Glomerular visceral epithelial cell (primary cell): ENCODE data around the gene PGK1.
"Not testable (repeated sequence)": the region's sequence is repeated elsewhere in the genome, so short reads cannot be mapped to it uniquely, and the experiment has no call there.

Experiments used
- DNase-seq: peaks from one replicate; pipeline ENCODE4 v3.0.0-alpha.2; 2016; ENCODE audit errors: extremely low spot score

Gene PGK1

GRCh38 chrX:78116365-78116764 is 12.3 kb downstream of the PGK1 start:
- no peak for DNase-seq

- DNase-seq = no peak
Measured at GRCh38 chrX:78116766-78117165, 12.7 kb downstream of the PGK1 start.

GRCh38 chrX:78118628-78119027 is 14.6 kb downstream of the PGK1 start:
- no peak for DNase-seq

GRCh38 chrX:78119521-78120227 is 15.6 kb downstream of the PGK1 start:
- peak; percentile 10 for DNase-seq

- peak; percentile 41 for DNase-seq
Measured at GRCh38 chrX:78123190-78123589, 19.1 kb downstream of the PGK1 start.

GRCh38 chrX:78124307-78124706 is 20.3 kb downstream of the PGK1 start:
- DNase-seq = no peak

GRCh38 chrX:78125148-78125547 is 21.1 kb downstream of the PGK1 start:
- no peak for DNase-seq

- DNase-seq = not testable (repeated sequence)
Measured at GRCh38 chrX:78125781-78126180, 21.7 kb downstream of the PGK1 start.

GRCh38 chrX:78129714-78130113 is 25.7 kb downstream of the PGK1 start:
- DNase-seq = no peak

- no peak for DNase-seq
Measured at GRCh38 chrX:78130396-78130795, 26.3 kb downstream of the PGK1 start.

GRCh38 chrX:78131117-78131516 is 27.1 kb downstream of the PGK1 start:
- DNase-seq = no peak

GRCh38 chrX:78133238-78133960 is 29.4 kb downstream of the PGK1 start:
- DNase-seq = no peak

GRCh38 chrX:78139160-78140123 is 35.4 kb downstream of the PGK1 start, which contains the start of gene TAF9B:
Gene TAF9B, minus strand, starts transcription at chrX:78139650. Its CDS starts 39 bp downstream, at chrX:78139611.
- peak; percentile 85 for DNase-seq

GRCh38 chrX:78140206-78140605 is 36.2 kb downstream of the PGK1 start:
- no peak for DNase-seq

GRCh38 chrX:78147002-78147540 is 43.0 kb downstream of the PGK1 start:
- DNase-seq = not testable (repeated sequence)

GRCh38 chrX:78157373-78157772 is 53.3 kb downstream of the PGK1 start:
- not testable (repeated sequence) for DNase-seq

- DNase-seq = not testable (repeated sequence)
Measured at GRCh38 chrX:78157846-78158245, 53.8 kb downstream of the PGK1 start.

GRCh38 chrX:78160711-78161110 is 56.7 kb downstream of the PGK1 start:
- DNase-seq = not testable (repeated sequence)

- DNase-seq = not testable (repeated sequence)
Measured at GRCh38 chrX:78163175-78163574, 59.1 kb downstream of the PGK1 start.

GRCh38 chrX:78165425-78165824 is 61.4 kb downstream of the PGK1 start:
- no peak for DNase-seq

GRCh38 chrX:78168065-78168464 is 64.0 kb downstream of the PGK1 start:
- DNase-seq = no peak
